ENCODE results near the gene WWOX.

Gene WWOX

GRCh38 chr16:78285437-78285922 lies 186.0 kb downstream of the WWOX start:
- no peaks in the 10 kb centered on the region for H3K27me3 ChIP-seq (ENCODE audit: control insufficient read depth in 1 of 2, insufficient read depth in 2 of 2, low read length in 2 of 2)
- H3K36me3 ChIP-seq (ENCODE audit: control insufficient read depth in 2 of 2, insufficient read depth in 2 of 2, low read length in 2 of 2) = no peaks in the 10 kb centered on the region
- no peaks in the 10 kb centered on the region for H3K4me1 ChIP-seq (ENCODE audit: control insufficient read depth, insufficient read depth, low read length)
- no peaks in the 10 kb centered on the region for H3K9me3 ChIP-seq (ENCODE audit: control insufficient read depth in 2 of 2, low read length in 2 of 2)
- no peak overlapping the region for H3K4me3 ChIP-seq (ENCODE audit: low read length in 2 of 2)
- H3K9ac ChIP-seq (ENCODE audit: low read length in 2 of 2) = no peak overlapping the region
- H3K27ac ChIP-seq (ENCODE audit: low read length) = no peak overlapping the region

GRCh38 chr16:78286065-78286464 lies 186.6 kb downstream of the WWOX start:
- H3K27ac ChIP-seq (ENCODE audit: low read length) = no peak overlapping the region
- no peak overlapping the region for H3K4me3 ChIP-seq (ENCODE audit: low read length in 2 of 2)

GRCh38 chr16:78288888-78289287 lies 189.4 kb downstream of the WWOX start:
- Histone ChIP-seq H3K27me3 (ENCODE audit: control insufficient read depth in 1 of 2, insufficient read depth in 2 of 2, low read length in 2 of 2) (no peaks in the 10 kb centered on the region), H3K4me3 (ENCODE audit: low read length in 2 of 2) (no peak overlapping the region), H3K4me1 (ENCODE audit: control insufficient read depth, insufficient read depth, low read length) (no peaks in the 10 kb centered on the region), H3K9ac (ENCODE audit: low read length in 2 of 2) (no peak overlapping the region), H3K36me3 (ENCODE audit: control insufficient read depth in 2 of 2, insufficient read depth in 2 of 2, low read length in 2 of 2) (no peaks in the 10 kb centered on the region), H3K27ac (ENCODE audit: low read length) (no peak overlapping the region), H3K9me3 (ENCODE audit: control insufficient read depth in 2 of 2, low read length in 2 of 2) (no peaks in the 10 kb centered on the region)

More at GRCh38 chr16:78286065-78286464, 186.6 kb downstream of the WWOX start:
- Histone ChIP-seq H3K36me3 (ENCODE audit: control insufficient read depth in 2 of 2, insufficient read depth in 2 of 2, low read length in 2 of 2) (no peaks in the 10 kb centered on the region), H3K9me3 (ENCODE audit: control insufficient read depth in 2 of 2, low read length in 2 of 2) (no peaks in the 10 kb centered on the region), H3K4me1 (ENCODE audit: control insufficient read depth, insufficient read depth, low read length) (no peaks in the 10 kb centered on the region), H3K27me3 (ENCODE audit: control insufficient read depth in 1 of 2, insufficient read depth in 2 of 2, low read length in 2 of 2) (no peaks in the 10 kb centered on the region), H3K9ac (ENCODE audit: low read length in 2 of 2) (no peak overlapping the region)

- no peaks in the 10 kb centered on the region for H3K9me3 ChIP-seq (ENCODE audit: control insufficient read depth in 2 of 2, low read length in 2 of 2)
- no peak overlapping the region for H3K27ac ChIP-seq (ENCODE audit: low read length)
- H3K36me3 ChIP-seq (ENCODE audit: control insufficient read depth in 2 of 2, insufficient read depth in 2 of 2, low read length in 2 of 2) = no peaks in the 10 kb centered on the region
- no peaks in the 10 kb centered on the region for H3K4me1 ChIP-seq (ENCODE audit: control insufficient read depth, insufficient read depth, low read length)
- H3K4me3 ChIP-seq (ENCODE audit: low read length in 2 of 2) = no peak overlapping the region
- H3K27me3 ChIP-seq (ENCODE audit: control insufficient read depth in 1 of 2, insufficient read depth in 2 of 2, low read length in 2 of 2) = no peaks in the 10 kb centered on the region
- no peak overlapping the region for H3K9ac ChIP-seq (ENCODE audit: low read length in 2 of 2)
Observed at GRCh38 chr16:78289373-78289772, 189.9 kb downstream of the WWOX start.

GRCh38 chr16:78289844-78290277 lies 190.4 kb downstream of the WWOX start:
- no peaks in the 10 kb centered on the region for H3K4me1 ChIP-seq (ENCODE audit: control insufficient read depth, insufficient read depth, low read length)
- no peak overlapping the region for H3K4me3 ChIP-seq (ENCODE audit: low read length in 2 of 2)
- H3K9me3 ChIP-seq (ENCODE audit: control insufficient read depth in 2 of 2, low read length in 2 of 2) = no peaks in the 10 kb centered on the region
- H3K9ac ChIP-seq (ENCODE audit: low read length in 2 of 2) = no peak overlapping the region
- H3K27ac ChIP-seq (ENCODE audit: low read length) = no peak overlapping the region
- no peaks in the 10 kb centered on the region for H3K36me3 ChIP-seq (ENCODE audit: control insufficient read depth in 2 of 2, insufficient read depth in 2 of 2, low read length in 2 of 2)
- H3K27me3 ChIP-seq (ENCODE audit: control insufficient read depth in 1 of 2, insufficient read depth in 2 of 2, low read length in 2 of 2) = no peaks in the 10 kb centered on the region

GRCh38 chr16:78290395-78290794 lies 190.9 kb downstream of the WWOX start:
- Histone ChIP-seq H3K4me3 (ENCODE audit: low read length in 2 of 2) (no peak overlapping the region), H3K27me3 (ENCODE audit: control insufficient read depth in 1 of 2, insufficient read depth in 2 of 2, low read length in 2 of 2) (no peaks in the 10 kb centered on the region), H3K9ac (ENCODE audit: low read length in 2 of 2) (no peak overlapping the region), H3K4me1 (ENCODE audit: control insufficient read depth, insufficient read depth, low read length) (no peaks in the 10 kb centered on the region), H3K36me3 (ENCODE audit: control insufficient read depth in 2 of 2, insufficient read depth in 2 of 2, low read length in 2 of 2) (no peaks in the 10 kb centered on the region), H3K9me3 (ENCODE audit: control insufficient read depth in 2 of 2, low read length in 2 of 2) (no peaks in the 10 kb centered on the region), H3K27ac (ENCODE audit: low read length) (no peak overlapping the region)

- no peaks in the 10 kb centered on the region for H3K4me1 ChIP-seq (ENCODE audit: control insufficient read depth, insufficient read depth, low read length)
- H3K9ac ChIP-seq (ENCODE audit: low read length in 2 of 2) = no peak overlapping the region
- no peak overlapping the region for H3K27ac ChIP-seq (ENCODE audit: low read length)
- H3K27me3 ChIP-seq (ENCODE audit: control insufficient read depth in 1 of 2, insufficient read depth in 2 of 2, low read length in 2 of 2) = no peaks in the 10 kb centered on the region
- no peaks in the 10 kb centered on the region for H3K9me3 ChIP-seq (ENCODE audit: control insufficient read depth in 2 of 2, low read length in 2 of 2)
- no peaks in the 10 kb centered on the region for H3K36me3 ChIP-seq (ENCODE audit: control insufficient read depth in 2 of 2, insufficient read depth in 2 of 2, low read length in 2 of 2)
- H3K4me3 ChIP-seq (ENCODE audit: low read length in 2 of 2) = no peak overlapping the region
Observed at GRCh38 chr16:78290872-78291591, 191.6 kb downstream of the WWOX start.

GRCh38 chr16:78291604-78292003 lies 192.2 kb downstream of the WWOX start:
- Histone ChIP-seq H3K9me3 (ENCODE audit: control insufficient read depth in 2 of 2, low read length in 2 of 2) (no peaks in the 10 kb centered on the region), H3K27me3 (ENCODE audit: control insufficient read depth in 1 of 2, insufficient read depth in 2 of 2, low read length in 2 of 2) (no peaks in the 10 kb centered on the region), H3K36me3 (ENCODE audit: control insufficient read depth in 2 of 2, insufficient read depth in 2 of 2, low read length in 2 of 2) (no peaks in the 10 kb centered on the region), H3K4me1 (ENCODE audit: control insufficient read depth, insufficient read depth, low read length) (no peaks in the 10 kb centered on the region), H3K9ac (ENCODE audit: low read length in 2 of 2) (no peak overlapping the region), H3K27ac (ENCODE audit: low read length) (no peak overlapping the region), H3K4me3 (ENCODE audit: low read length in 2 of 2) (no peak overlapping the region)

GRCh38 chr16:78292086-78292843 lies 192.8 kb downstream of the WWOX start:
- no peaks in the 10 kb centered on the region for H3K27me3 ChIP-seq (ENCODE audit: control insufficient read depth in 1 of 2, insufficient read depth in 2 of 2, low read length in 2 of 2)
- no peak overlapping the region for H3K9ac ChIP-seq (ENCODE audit: low read length in 2 of 2)
- no peaks in the 10 kb centered on the region for H3K4me1 ChIP-seq (ENCODE audit: control insufficient read depth, insufficient read depth, low read length)
- no peaks in the 10 kb centered on the region for H3K36me3 ChIP-seq (ENCODE audit: control insufficient read depth in 2 of 2, insufficient read depth in 2 of 2, low read length in 2 of 2)
- H3K27ac ChIP-seq (ENCODE audit: low read length) = no peak overlapping the region
- H3K4me3 ChIP-seq (ENCODE audit: low read length in 2 of 2) = no peak overlapping the region
- H3K9me3 ChIP-seq (ENCODE audit: control insufficient read depth in 2 of 2, low read length in 2 of 2) = no peaks in the 10 kb centered on the region

GRCh38 chr16:78292844-78293380 lies 193.5 kb downstream of the WWOX start:
- Histone ChIP-seq H3K4me3 (ENCODE audit: low read length in 2 of 2) (no peak overlapping the region), H3K9ac (ENCODE audit: low read length in 2 of 2) (no peak overlapping the region), H3K27ac (ENCODE audit: low read length) (no peak overlapping the region), H3K4me1 (ENCODE audit: control insufficient read depth, insufficient read depth, low read length) (no peaks in the 10 kb centered on the region), H3K36me3 (ENCODE audit: control insufficient read depth in 2 of 2, insufficient read depth in 2 of 2, low read length in 2 of 2) (no peaks in the 10 kb centered on the region), H3K27me3 (ENCODE audit: control insufficient read depth in 1 of 2, insufficient read depth in 2 of 2, low read length in 2 of 2) (no peaks in the 10 kb centered on the region), H3K9me3 (ENCODE audit: control insufficient read depth in 2 of 2, low read length in 2 of 2) (no peaks in the 10 kb centered on the region)
